SU-DHL-6 (cell line): ENCODE data around the gene ELL2.
A peak's percentile ranks its signal among the peaks of the same experiment; 100 is the strongest.

Experiments used
- H2AFZ ChIP-seq: fragments of 200-600 bp; sonication (generic); 2 replicates; pipeline ENCODE4 v1.6.1; 2014; ENCODE audit warnings: low read depth, mild to moderate bottlenecking, moderate library complexity, mixed read lengths, antibody characterized with exemption, low read length; ENCODE audit not compliant: severe bottlenecking
- H3F3A ChIP-seq: fragments of 200-600 bp; shearing (Covaris generic); 2 replicates; pipeline ENCODE4 v1.6.0; 2016; ENCODE audit warnings: antibody characterized with exemption, mild to moderate bottlenecking; ENCODE audit not compliant: insufficient read depth
- H3K27ac ChIP-seq: fragments of 200-600 bp; sonication (generic); 2 replicates; pipeline ENCODE4 v1.5.1; 2016; ENCODE audit warnings: low read depth, mild to moderate bottlenecking, low read length, moderate library complexity, mixed read lengths
- H3K27me3 ChIP-seq: fragments of 200-600 bp; sonication (generic), shearing (Covaris generic); 2 replicates; pipeline ENCODE4 v1.6.0; 2014; ENCODE audit warnings: mild to moderate bottlenecking, low read length
- H3K36me3 ChIP-seq: fragments of 200-600 bp; sonication (generic); 2 replicates; pipeline ENCODE4 v1.6.1; 2014; ENCODE audit warnings: mild to moderate bottlenecking, low read length, mixed read lengths
- H3K4me2 ChIP-seq: fragments of 300-600, 200-600 bp; shearing (Covaris generic), sonication (generic); 2 replicates; pipeline ENCODE4 v1.6.0; 2014; ENCODE audit warnings: low read length, low read depth, mild to moderate bottlenecking; ENCODE audit not compliant: poor library complexity, severe bottlenecking
- H3K4me3 ChIP-seq: fragments of 200-600 bp; sonication (generic); 2 replicates; pipeline ENCODE4 v1.5.1; 2014; ENCODE audit warnings: antibody characterized with exemption, low read length, mild to moderate bottlenecking, mixed read lengths; ENCODE audit not compliant: insufficient read depth, poor library complexity, severe bottlenecking
- H3K79me2 ChIP-seq: fragments of 200-600 bp; sonication (generic); 2 replicates; pipeline ENCODE4 v1.6.1; 2014; ENCODE audit warnings: mild to moderate bottlenecking, low read length, moderate library complexity; ENCODE audit not compliant: insufficient read depth
- H3K9ac ChIP-seq: fragments of 200-600 bp; sonication (generic); 2 replicates; pipeline ENCODE4 v1.7.0; 2014; ENCODE audit warnings: mild to moderate bottlenecking, low read length
- H3K9me2 ChIP-seq: fragments of 200-600 bp; sonication (generic); replicated peaks from 2 replicates; pipeline ENCODE4 v1.6.1; 2014; ENCODE audit warnings: low read length; ENCODE audit not compliant: insufficient read depth
- H3K9me3 ChIP-seq: fragments of 200-600 bp; sonication (generic); 2 replicates; pipeline ENCODE4 v1.6.1; 2014; ENCODE audit warnings: low read length, mixed read lengths; ENCODE audit not compliant: insufficient read depth
- H4K20me1 ChIP-seq: fragments of 200-600 bp; sonication (generic); 2 replicates; pipeline ENCODE4 v1.6.1; 2014; ENCODE audit warnings: low read depth, mild to moderate bottlenecking, antibody characterized with exemption, low read length, moderate library complexity, mixed read lengths
- EZH2phosphoT487 ChIP-seq: fragments of 200-600 bp; sonication (generic), shearing (Covaris generic); conservative IDR thresholded peaks from 2 replicates; pipeline ENCODE4 v1.6.1; 2018; ENCODE audit warnings: mild to moderate bottlenecking, antibody characterized with exemption, low read length, moderate library complexity, mixed read lengths
- TF ChIP-seq, protein P1 (sequence below): fragments of 200-600 bp; sonication (generic); IDR thresholded peaks from one replicate; pipeline ENCODE4 v1.5.1; 2017; ENCODE audit warnings: antibody characterized with exemption, mild to moderate bottlenecking, low read length, moderate library complexity; ENCODE audit not compliant: insufficient read depth, poor library complexity, severe bottlenecking

ELL2 gene

GRCh38 chr5:95961617-95962474, at the start of gene ELL2:
Gene ELL2 (minus strand): TSS chr5:95961851. CDS start chr5:95961721, 130 bp downstream.
- Histone ChIP-seq H3K27me3 (no peaks in the 10 kb centered on the region), H3K27ac (no peak within 1 kb of the TSS; the same call in 1 of the 2 replicates), H3K9ac (peak within 1 kb of the TSS; percentile 63), H3K9me3 (no peaks in the 10 kb centered on the region), H2AFZ (peak within 1 kb of the TSS; percentile 95), H4K20me1 (no peaks in the 10 kb centered on the region), H3K4me2 (peak within 1 kb of the TSS; percentile 62), H3K36me3 (no peaks in the 10 kb centered on the region), H3K9me2 (no peaks in the 10 kb centered on the region), H3K4me3 (peak within 1 kb of the TSS; percentile 57), H3F3A (no peaks in the 10 kb centered on the region), H3K79me2 (no peaks in the 10 kb centered on the region)
- TF ChIP-seq EZH2phosphoT487: no peak
- TF ChIP-seq, protein P1, sequence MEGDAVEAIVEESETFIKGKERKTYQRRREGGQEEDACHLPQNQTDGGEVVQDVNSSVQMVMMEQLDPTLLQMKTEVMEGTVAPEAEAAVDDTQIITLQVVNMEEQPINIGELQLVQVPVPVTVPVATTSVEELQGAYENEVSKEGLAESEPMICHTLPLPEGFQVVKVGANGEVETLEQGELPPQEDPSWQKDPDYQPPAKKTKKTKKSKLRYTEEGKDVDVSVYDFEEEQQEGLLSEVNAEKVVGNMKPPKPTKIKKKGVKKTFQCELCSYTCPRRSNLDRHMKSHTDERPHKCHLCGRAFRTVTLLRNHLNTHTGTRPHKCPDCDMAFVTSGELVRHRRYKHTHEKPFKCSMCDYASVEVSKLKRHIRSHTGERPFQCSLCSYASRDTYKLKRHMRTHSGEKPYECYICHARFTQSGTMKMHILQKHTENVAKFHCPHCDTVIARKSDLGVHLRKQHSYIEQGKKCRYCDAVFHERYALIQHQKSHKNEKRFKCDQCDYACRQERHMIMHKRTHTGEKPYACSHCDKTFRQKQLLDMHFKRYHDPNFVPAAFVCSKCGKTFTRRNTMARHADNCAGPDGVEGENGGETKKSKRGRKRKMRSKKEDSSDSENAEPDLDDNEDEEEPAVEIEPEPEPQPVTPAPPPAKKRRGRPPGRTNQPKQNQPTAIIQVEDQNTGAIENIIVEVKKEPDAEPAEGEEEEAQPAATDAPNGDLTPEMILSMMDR: no peak

- Histone ChIP-seq H3K79me2 (no peaks in the 10 kb centered on the region), H3K4me2 (no peak overlapping the region), H3K9me3 (no peaks in the 10 kb centered on the region), H3K9me2 (no peaks in the 10 kb centered on the region), H3F3A (no peaks in the 10 kb centered on the region), H3K36me3 (no peaks in the 10 kb centered on the region), H3K27me3 (no peaks in the 10 kb centered on the region), H3K9ac (no peak overlapping the region), H4K20me1 (no peaks in the 10 kb centered on the region), H3K27ac (no peak overlapping the region), H3K4me3 (no peak overlapping the region), H2AFZ (no peak overlapping the region)
- TF ChIP-seq, protein P1: no peak
- no peak for TF ChIP-seq EZH2phosphoT487
These were observed 47.5 kb upstream of the ELL2 start for GRCh38 chr5:96008987-96009647.

DNA sequence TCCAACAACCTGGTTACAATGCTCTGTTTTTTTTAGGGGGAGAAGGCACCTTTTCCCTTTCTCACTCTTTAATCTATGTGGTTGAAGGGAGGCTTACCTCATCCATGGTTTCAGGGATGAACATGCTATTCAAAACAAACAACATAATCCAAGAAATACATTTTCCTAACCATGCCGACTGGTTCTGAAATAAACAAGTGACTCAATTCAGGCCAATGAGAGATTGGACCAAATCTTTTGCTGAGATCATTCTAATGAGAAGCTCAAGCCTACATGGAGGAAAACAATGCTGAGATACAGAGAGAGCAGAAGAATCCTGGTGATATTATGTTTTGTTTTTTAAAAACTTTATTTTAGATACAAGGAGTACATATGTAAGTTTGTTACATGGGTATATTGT, 46.8 kb upstream of the ELL2 start:
- Histone ChIP-seq H3K4me2 (no peak overlapping the region), H3K9ac (no peak overlapping the region), H3K4me3 (no peak overlapping the region), H3K27ac (no peak overlapping the region), H3K79me2 (no peaks in the 10 kb centered on the region), H3F3A (no peaks in the 10 kb centered on the region), H3K9me2 (no peaks in the 10 kb centered on the region), H2AFZ (no peak overlapping the region), H4K20me1 (no peaks in the 10 kb centered on the region), H3K9me3 (no peaks in the 10 kb centered on the region), H3K27me3 (no peaks in the 10 kb centered on the region), H3K36me3 (no peaks in the 10 kb centered on the region)
- no peak for TF ChIP-seq EZH2phosphoT487
- TF ChIP-seq, protein P1: no peak
